Cardiac muscle cell (in vitro differentiated cells and primary cell): ENCODE measurements around the gene POGK. TPM values are rescaled to one million over a fixed set of nuclear protein-coding genes. Genes with fewer than 3 reads are reported as not detected.

Experiments used
- DNase-seq, 2 donors: peaks; one replicate each; pipeline versions ENCODE4 v3.0.0 to v3.0.0-alpha.2; 2010 to 2017; ENCODE audit warnings: low read depth in 1 of 2, low spot score in 1 of 2
- H3K27ac ChIP-seq: fragments of 200-600 bp; sonication (generic); 2 replicates; pipeline ENCODE4 v1.5.1; 2016
- H3K27me3 ChIP-seq: fragments of 200-600 bp; sonication (generic); 2 replicates; pipeline ENCODE4 v1.6.0; 2016; ENCODE audit warnings: control low read depth
- H3K36me3 ChIP-seq: fragments of 200-600 bp; sonication (generic); 2 replicates; pipeline ENCODE4 v1.5.1; 2016; ENCODE audit warnings: control low read depth
- H3K4me1 ChIP-seq: fragments of 200-600 bp; sonication (generic); 2 replicates; pipeline ENCODE4 v1.8.1; 2017; ENCODE audit warnings: low read depth, mild to moderate bottlenecking, mixed run types
- H3K4me3 ChIP-seq: fragments of 200-600 bp; sonication (generic); 2 replicates; pipeline ENCODE4 v1.5.1; 2016; ENCODE audit warnings: mild to moderate bottlenecking
- H3K9me3 ChIP-seq: fragments of 200-600 bp; sonication (generic); 2 replicates; pipeline ENCODE4 v1.5.1; 2017; ENCODE audit warnings: low read depth, mild to moderate bottlenecking, control low read depth
- CTCF ChIP-seq: IDR thresholded peaks from 2 replicates; pipeline ENCODE4 v1.5.1; 2012; ENCODE audit warnings: low read depth, mild to moderate bottlenecking, low read length
- polyA plus RNA-seq: library from polyadenylated mRNA; unstranded; fragments of >200 nt; fragmentation: Nextera tagmentation; extraction: Ambion mirVana; gene quantifications from 2 replicates; pipeline ENCODE4 v1.2.1, GENCODE V29; 2016
- total RNA-seq: library from RNA; depleted of rRNA; stranded (reverse); fragments of >200 nt; gene quantifications from 2 replicates; pipeline ENCODE4 v1.2.3, GENCODE V29; 2016

POGK gene
- total and polyA plus RNA-seq, 2 experiments from 2014 or later = 21.7 to 39.6 TPM

- Histone ChIP-seq H3K4me1 (no peaks in the 10 kb centered on the region), H3K27me3 (no peaks in the 10 kb centered on the region), H3K36me3 (no peaks in the 10 kb centered on the region), H3K4me3 (no peak overlapping the region), H3K27ac (no peak overlapping the region), H3K9me3 (no peaks in the 10 kb centered on the region)
- TF ChIP-seq CTCF = no peak
- no peak for DNase-seq
These were observed 61.7 kb downstream of the POGK start for GRCh38 chr1:166900987-166901386.

- DNase-seq = peak in 1 of 2 donors; percentile 23
- H3K36me3 ChIP-seq = no peaks in the 10 kb centered on the region
- H3K4me1 ChIP-seq = no peaks in the 10 kb centered on the region
- no peaks in the 10 kb centered on the region for H3K27me3 ChIP-seq
- H3K9me3 ChIP-seq = no peaks in the 10 kb centered on the region
- no peak overlapping the region for H3K4me3 ChIP-seq
- H3K27ac ChIP-seq = no peak overlapping the region
- TF ChIP-seq CTCF = no peak
These were observed 63.0 kb downstream of the POGK start for GRCh38 chr1:166902279-166902678.

- H3K4me1 ChIP-seq = no peaks in the 10 kb centered on the region
- no peak for TF ChIP-seq CTCF
- no peaks in the 10 kb centered on the region for H3K27me3 ChIP-seq
- no peaks in the 10 kb centered on the region for H3K9me3 ChIP-seq
- H3K4me3 ChIP-seq = no peak overlapping the region
- no peaks in the 10 kb centered on the region for H3K36me3 ChIP-seq
- no peak for DNase-seq
- H3K27ac ChIP-seq = no peak overlapping the region
These were observed 64.0 kb downstream of the POGK start for GRCh38 chr1:166903232-166903631.

- H3K4me1 ChIP-seq = no peaks in the 10 kb centered on the region
- DNase-seq = no peak
- H3K9me3 ChIP-seq = no peaks in the 10 kb centered on the region
- H3K36me3 ChIP-seq = no peaks in the 10 kb centered on the region
- H3K4me3 ChIP-seq = no peak overlapping the region
- H3K27me3 ChIP-seq = no peaks in the 10 kb centered on the region
- no peak overlapping the region for H3K27ac ChIP-seq
- TF ChIP-seq CTCF = no peak
These were observed 65.9 kb downstream of the POGK start for GRCh38 chr1:166905136-166905535.

- Histone ChIP-seq H3K36me3 (no peaks in the 10 kb centered on the region), H3K27ac (no peak overlapping the region), H3K27me3 (no peaks in the 10 kb centered on the region), H3K4me3 (no peak overlapping the region), H3K4me1 (no peaks in the 10 kb centered on the region), H3K9me3 (no peaks in the 10 kb centered on the region)
- TF ChIP-seq CTCF = no peak
- peak in 1 of 2 donors; percentile 32 for DNase-seq
These were observed 66.6 kb downstream of the POGK start for GRCh38 chr1:166905900-166906299.

Other genes starting within 250 kb of the POGK start
- 11.6 and 18.3 TPM in 2 replicates for gene TADA1, start 36.8 kb downstream of the POGK start, total RNA-seq
- gene TADA1, start 36.8 kb downstream of the POGK start, polyA plus RNA-seq = 15.9 and 32.3 TPM in 2 replicates
- 10.6 and 12.3 TPM in 2 replicates for gene ILDR2, start 136.1 kb downstream of the POGK start, total RNA-seq
- gene ILDR2, start 136.1 kb downstream of the POGK start, polyA plus RNA-seq = 3.3 and 5.0 TPM in 2 replicates
- gene MAEL, start 149.8 kb downstream of the POGK start, total RNA-seq = 0.11 and 0.63 TPM in 2 replicates
- gene MAEL, start 149.8 kb downstream of the POGK start, polyA plus RNA-seq = 0.79 and 2.5 TPM in 2 replicates